OCI-LY7 (cell line): ENCODE results near the gene NOL12.
"Not testable (repeated sequence)": the region's sequence is repeated elsewhere in the genome, so short reads cannot be mapped to it uniquely, and the experiment has no call there.

Experiments
- EZH2phosphoT487 ChIP-seq: fragments of 200-600 bp; sonication (generic); IDR thresholded peaks from 2 replicates; pipeline ENCODE4 v1.6.1; 2018; ENCODE audit warnings: low read depth, borderline replicate concordance, mild to moderate bottlenecking, mixed run types, antibody characterized with exemption, low read length, moderate library complexity, mixed read lengths
- TF ChIP-seq, protein P1 (sequence below): fragments of 200-600 bp; sonication (generic); conservative IDR thresholded peaks from 2 replicates; pipeline ENCODE4 v1.5.1; 2014; ENCODE audit warnings: mild to moderate bottlenecking, antibody characterized with exemption, low read length, moderate library complexity, mixed read lengths

DNA sequence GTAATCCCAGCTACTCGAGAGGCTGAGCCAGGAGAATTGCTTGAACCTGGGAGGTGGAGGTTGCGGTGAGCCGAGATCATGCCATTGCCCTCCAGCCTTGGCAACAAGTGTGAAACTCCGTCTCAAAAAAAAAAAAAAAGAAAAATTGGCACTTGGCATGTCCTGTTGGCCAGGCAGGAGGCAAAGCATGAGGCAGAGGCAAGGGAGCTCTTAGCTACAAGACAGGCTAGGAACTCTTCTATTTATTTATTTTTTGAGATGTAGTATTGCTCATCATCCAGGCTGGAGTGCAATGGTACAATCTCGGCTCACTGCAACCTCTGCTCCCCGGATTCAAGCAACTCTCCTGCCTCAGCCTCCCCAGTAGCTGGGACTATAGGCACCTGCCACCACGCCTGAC, 8.0 kb downstream of the NOL12 start:
- TF ChIP-seq, protein P1, sequence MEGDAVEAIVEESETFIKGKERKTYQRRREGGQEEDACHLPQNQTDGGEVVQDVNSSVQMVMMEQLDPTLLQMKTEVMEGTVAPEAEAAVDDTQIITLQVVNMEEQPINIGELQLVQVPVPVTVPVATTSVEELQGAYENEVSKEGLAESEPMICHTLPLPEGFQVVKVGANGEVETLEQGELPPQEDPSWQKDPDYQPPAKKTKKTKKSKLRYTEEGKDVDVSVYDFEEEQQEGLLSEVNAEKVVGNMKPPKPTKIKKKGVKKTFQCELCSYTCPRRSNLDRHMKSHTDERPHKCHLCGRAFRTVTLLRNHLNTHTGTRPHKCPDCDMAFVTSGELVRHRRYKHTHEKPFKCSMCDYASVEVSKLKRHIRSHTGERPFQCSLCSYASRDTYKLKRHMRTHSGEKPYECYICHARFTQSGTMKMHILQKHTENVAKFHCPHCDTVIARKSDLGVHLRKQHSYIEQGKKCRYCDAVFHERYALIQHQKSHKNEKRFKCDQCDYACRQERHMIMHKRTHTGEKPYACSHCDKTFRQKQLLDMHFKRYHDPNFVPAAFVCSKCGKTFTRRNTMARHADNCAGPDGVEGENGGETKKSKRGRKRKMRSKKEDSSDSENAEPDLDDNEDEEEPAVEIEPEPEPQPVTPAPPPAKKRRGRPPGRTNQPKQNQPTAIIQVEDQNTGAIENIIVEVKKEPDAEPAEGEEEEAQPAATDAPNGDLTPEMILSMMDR: not testable (repeated sequence)
- not testable (repeated sequence) for TF ChIP-seq EZH2phosphoT487
